GM19395 (cell line): Measurements from ENCODE around the gene VIPAS39.

Experiments
- ATAC-seq: cut with Tn5 transposase; IDR thresholded peaks from one replicate; pipeline ENCODE4 v1.9.1; 2021; ENCODE audit warnings: mild to moderate bottlenecking, moderate library complexity; ENCODE audit not compliant: unreplicated experiment

The VIPAS39 gene

DNA sequence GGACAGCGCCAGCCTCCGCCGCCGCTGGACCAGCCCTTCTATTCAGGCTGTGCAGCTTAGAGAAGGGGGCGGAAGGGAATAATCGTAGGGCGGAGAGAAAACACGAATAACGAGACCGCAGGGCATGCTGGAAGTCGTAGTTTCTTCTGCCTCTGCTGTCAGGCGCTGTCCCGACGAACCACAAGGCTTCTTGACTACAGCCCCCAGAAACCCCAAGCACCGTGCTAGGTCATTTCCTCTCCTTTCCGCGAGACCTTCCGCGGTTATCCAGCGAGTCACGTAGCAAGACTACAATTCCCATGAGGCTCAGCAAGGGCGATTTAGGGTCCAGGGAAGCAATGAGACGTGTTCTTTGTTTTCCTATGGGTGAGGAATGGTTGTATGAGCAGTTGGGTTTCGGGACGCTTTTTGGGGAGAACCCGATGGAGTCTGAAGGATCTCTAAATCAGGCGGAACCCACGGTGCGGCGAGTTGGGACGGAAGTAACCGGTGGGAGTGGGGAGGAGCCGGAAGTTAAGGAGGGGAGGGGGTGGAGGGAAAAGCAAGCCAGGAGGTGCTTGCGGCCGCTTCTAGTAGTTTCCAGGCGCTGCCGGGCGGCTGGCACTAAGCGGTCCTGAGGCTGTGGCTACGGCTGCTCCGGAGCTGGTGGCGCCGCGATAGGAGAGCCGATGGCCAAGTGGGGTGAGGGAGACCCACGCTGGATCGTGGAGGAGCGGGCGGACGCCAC, at the start of gene VIPAS39, which contains the start of gene AHSA1:
Gene VIPAS39 (minus strand): TSS at position 80 of the 727 bp plus-strand sequence. CDS start 3,499 bp downstream, outside the sequence.
Gene AHSA1 (plus strand): TSS at position 572 of the 727 bp plus-strand sequence. CDS start 97 bp downstream, at position 669.
- peak; percentile 91 for ATAC-seq

DNA sequence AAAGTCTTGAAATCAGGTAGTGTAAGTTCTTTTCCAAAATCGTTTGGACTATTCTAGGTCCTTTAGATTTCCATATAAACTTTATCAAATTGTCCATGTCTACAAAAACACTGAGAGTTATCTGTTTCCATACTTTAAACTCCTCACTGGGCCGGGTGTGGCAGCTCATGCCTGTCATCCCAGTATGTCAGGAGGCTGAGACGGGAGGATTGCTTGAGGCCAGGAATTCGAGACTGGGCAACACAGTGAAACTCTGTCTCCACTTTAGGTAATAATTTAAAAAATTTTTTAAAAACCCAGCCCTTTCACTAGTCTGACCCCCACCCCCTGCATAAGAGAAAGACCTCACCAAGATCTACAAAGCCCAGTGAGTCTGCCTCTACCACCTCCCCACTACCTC, 47.6 kb upstream of the VIPAS39 start:
- ATAC-seq, result no peak

DNA sequence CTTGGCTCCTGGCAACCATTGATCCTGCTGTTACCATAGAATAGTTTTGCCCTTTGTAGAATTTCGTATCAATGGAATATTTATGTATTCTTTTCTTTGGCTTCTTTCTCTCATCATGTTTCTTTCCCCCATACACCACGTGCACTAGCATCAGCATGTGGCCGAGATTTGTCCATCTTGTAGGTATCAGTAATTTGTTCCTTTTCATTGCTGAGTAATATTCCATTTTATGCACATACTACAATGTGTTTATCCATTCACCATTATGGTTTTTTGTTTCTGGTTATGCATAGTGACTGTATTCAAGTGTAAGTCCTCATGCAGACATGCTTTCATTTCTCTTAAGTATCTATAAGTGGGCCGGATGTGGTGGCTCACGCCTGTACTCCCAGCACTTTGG, 45.7 kb upstream of the VIPAS39 start:
- no peak for ATAC-seq

DNA sequence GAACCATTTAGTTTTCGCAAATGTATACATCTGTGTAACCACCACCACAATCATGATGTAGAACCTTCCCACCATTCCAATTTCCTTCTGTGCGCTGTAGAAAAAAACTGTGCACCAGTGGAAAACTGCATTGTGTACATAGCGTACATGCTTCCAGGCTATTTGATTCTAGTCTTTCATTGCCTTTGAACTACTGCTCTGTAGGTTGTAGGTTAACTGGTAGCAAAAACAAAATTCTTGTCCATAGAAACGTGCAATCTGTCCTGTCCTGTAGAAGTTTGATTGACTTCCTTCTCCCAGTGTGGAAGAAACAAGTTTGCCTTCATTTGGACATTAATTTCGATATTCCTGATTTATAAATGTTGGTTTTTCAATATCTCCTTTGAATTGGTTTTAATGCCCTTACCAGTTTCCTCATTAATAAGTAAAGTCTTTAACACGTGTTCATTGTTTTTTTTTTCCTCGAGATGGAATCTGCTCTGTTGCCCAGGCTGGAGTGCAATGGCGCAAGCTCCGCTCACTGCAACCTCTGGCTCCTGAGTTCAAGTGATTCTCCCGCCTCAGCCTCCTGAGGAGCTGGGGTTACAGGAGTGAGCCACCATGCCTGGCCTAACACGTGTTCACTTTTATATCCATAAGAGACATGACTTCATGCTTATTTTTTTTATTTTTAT, 44.8 kb upstream of the VIPAS39 start:
- ATAC-seq, result no peak

DNA sequence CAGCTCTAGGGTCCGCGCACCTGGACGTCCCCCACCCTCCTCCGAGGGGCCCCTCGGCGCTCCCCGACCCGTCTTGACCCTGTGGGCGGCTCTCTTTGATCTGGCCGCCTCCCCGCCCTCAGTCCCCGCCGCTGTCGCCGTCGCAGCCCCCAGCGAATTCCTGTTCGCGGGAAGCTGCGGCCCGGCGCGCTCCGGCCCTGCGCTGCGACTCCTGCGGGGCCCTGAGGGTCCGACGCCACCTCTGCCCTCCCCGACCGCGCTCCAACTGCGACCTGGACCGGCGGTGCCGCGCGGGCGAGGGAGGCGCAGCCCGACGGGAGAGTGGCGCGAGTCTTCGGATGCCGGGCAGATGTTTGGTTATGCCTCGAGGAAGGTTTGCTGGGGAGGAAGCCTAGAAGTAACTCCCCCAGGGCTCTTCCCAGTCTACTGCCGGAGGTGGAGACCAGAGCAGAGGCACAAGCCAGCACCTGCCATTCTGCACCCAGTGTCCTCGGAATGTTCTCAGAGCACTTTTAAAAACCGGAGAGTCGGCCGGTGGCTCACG, 41.7 kb upstream of the VIPAS39 start:
- ATAC-seq, result peak; percentile 43

DNA sequence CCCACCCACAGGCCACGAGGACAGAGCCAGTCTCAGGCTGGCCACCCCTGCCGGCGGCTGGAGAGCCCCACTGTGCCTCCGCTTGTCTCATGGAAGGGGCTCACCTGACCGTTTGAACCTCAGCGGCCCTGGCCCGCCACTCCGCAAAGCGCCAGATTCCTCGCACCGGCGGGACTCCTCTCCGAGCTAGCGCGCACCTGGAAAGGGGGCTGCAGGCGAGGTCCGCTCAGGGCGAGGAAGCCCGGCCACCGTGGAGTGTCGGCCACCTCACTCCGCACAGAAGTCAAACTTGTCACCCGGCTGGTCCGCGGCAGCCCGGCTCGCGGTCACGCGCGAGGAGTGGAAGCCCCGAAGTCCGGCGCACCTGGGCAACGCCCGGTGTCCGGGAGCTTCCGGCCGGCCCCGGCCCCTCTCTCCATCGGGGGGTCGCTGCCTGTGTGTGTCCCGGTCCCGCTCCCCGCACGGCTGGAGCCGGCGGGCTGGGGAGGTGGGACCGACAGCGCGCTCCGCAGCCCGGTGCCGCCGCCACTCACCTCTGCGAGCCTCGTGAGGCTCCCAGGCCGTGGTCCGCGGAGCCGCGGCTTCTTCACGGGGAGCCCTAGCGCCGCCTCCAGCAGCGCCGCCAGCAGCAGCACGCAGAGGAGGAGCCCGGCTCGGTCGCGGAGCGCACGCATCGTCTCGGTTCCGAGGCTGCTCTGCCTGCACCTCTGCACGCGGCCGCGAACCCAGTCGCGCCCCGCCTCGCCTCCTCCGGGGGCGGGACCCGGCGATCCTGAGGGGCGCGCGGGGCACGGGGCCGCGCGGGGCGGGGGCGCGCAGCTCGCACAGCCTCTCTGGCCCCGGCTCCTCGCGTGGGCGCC, 40.9 kb upstream of the VIPAS39 start, which contains the start of gene ISM2:
Gene ISM2 (minus strand): TSS at position 697 of the 860 bp plus-strand sequence. CDS start 23 bp downstream, at position 674.
- peak; percentile 75 for ATAC-seq

DNA sequence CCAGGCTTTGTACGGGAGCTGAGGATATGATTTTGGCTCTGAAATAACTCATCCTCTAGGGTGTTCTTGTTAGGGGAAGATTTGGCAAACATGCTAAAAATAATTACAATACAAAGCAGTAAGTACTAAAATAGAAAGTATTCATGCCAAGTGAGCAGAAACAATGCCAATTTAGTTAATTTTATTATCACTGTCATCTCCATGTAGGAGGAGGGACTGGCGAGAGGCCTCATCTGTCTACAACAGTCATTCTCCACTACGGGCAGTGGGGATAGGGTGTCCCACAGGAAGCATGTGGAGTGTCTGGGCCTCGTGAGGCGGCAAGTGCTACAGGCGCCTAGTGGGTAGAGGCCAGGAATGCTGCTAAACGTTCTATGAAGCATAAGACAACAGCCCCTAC, 37.9 kb upstream of the VIPAS39 start:
- ATAC-seq, result no peak

DNA sequence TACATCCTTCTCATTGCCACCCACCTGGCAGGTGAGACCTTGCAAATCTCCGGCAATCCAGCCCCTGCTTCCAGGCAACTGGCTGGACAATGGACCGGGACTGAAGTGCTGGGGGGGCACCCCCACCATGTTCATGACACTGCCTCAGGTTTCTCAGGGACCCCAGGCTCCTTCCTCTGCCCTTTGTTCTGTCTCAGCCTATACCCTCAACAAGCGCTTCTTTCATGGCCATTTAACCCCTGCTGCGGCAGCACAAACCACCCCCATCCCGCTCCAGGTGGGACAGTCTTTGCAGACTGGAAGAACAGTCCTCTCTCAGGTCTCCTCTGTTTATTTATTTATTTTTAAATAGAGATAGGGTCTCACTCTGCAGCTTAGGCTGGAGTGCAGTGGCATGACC, 33.7 kb upstream of the VIPAS39 start:
- no peak for ATAC-seq

DNA sequence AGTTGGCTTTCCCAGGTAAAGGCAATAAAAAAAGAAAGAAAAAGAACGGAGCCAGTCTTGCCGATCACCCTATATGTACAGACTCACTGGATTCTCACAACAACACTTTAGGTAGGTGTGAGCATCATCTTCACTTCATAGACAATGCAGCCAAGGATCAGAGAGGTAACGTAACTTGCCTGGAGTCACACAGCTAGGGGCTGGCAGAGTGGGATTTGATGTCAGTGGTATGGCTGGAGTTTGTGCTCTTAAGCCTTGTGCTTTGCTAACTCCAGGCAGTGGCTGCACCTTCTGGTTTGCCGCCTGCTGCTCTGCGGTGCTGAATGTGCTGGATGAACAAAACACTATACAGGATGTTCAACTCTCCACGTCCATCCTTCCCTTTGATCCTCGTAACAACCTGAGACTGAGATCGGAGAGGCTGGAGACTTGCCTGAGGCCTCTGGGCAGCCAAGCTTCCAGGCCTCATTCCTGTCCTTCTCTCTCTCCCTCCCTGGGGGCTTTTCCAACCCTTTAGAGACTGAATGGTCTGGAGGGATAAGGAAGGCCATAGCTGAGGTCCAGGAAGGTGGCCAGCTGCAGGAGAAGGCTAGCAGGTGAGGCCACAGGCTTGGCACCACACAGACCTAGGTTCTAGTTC, 33.1 kb upstream of the VIPAS39 start:
- ATAC-seq, result no peak

DNA sequence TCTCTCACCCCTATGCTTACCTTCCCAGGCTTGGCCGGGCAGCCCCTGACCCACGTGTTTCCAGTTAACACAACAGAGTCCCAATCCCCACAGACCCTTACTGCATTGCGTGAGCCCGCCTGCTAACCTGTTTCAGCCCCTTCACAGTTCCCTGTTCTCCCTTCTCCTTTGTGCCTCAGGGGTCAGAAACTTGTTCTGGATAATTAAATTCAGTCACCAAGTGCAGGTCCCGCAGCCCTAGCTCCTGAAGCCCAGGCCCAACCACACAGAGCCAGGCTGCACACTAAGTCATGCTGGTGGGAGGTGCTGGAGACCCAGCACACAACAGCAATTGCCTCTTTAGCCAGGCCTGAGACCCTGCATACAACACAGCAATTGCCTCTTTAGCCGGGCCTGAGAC, 31.6 kb upstream of the VIPAS39 start:
- ATAC-seq, result no peak

DNA sequence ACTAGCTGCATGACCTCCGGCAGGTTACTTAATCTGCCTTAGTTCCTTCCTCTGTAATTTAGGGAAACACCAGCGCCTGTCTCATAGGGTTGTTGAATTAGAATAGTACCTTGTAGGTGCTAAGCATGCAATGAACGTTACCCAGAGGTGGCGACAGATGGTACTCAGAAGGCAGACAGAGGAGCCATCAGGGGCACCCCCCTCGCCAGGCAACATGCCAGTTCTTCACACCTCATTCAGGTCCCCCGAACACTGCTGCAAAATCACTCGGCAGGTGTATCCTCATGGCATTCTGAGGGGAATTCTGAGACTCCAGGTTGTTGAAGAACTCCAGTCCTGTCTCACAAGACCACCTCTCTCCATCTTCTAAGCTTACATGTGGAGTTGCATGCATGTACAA, 31.2 kb upstream of the VIPAS39 start:
- no peak for ATAC-seq

DNA sequence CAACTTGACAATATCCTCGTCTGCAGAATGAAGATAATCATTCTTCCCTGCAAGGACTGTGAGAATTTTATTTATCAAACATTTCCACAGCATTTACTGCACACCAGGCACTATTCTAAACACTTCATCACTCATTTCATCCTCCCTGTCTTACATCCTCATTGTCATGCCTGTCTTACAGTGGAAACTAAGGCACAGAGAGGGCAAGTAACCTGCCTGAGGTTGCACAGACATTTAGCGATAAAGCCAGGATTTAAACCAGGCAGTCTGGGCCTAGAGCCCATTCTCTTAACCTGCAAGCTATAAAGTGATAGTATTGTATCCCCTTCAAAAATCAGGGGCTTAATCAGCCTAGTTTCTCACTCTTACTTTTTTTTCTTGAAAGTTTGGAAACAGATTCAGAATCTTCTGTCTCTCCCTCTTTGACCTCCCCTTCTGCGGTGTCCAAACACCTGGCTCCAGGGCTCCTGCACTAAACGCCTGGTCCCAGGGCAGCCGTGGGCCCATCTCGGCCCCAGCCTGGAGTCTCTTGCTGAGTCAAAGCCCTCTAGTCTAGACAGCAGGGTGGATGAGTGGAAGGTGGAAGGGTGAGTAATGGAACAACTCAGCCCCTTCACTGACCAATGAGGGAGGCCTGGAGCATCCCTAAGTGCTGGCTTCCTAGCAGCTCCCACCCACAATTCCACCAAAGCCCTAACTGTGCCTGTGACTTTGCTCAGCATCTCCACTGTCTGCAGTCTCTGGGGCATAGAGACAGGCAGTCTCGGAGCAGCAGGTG, 28.7 kb upstream of the VIPAS39 start:
- no peak for ATAC-seq

DNA sequence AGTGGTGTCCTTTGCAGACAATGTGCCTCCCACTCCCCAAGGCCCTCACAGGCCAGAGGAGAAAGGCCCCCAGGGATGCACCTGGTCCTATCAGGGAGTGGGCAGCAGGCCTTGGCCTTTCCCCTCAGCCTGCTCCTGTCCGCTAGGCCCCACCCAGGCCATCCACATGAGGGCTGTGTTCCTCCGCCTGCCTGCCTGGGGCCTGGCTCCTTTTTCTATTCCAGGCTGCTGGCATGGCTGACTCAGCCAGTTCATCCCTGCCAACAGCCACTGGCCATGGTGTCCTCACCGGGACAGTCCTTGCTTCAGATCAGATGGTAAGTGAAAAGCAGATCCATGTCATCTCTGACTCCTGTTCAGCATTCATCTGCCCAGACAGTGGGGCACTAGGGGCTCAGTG, 27.9 kb upstream of the VIPAS39 start:
- no peak for ATAC-seq

DNA sequence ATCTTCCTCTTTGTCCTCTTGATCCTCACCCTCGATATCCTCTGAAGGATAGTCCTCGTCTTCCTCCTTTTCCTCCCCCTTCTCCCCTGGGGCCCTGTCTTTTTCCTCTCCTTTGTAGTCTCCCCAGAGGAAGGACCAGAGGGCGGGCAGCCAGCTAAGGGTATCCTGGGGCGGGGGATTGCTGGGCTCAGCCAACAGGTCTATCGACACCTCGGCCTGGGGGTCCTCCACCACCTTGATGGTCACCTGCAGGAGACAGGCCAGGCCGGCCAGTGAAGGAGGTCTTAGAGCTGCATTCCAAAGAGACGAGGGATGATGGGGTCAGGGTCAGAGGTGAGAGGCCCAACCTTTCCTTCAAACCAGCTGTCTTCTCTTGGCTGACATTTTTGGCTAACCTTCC, 25.0 kb upstream of the VIPAS39 start:
- ATAC-seq, result no peak

DNA sequence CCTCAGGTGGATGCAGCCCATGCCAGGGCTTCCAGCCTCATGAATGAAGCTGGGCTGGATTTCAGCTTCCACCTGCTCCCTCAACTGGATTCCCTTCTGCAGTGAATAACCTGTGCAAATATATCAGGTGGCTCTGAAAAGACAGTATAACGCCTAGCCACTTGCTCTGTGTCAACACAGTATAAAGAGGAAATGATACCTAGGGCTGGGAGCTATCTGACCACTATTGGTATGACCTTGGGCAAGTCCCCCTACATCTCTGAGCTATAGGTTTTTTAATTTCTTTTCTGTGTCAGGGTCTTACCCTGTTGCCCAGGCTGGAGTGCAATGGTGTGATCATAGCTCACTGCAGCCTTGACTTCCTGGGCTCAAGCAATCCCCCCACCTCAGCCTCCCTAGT, 21.4 kb upstream of the VIPAS39 start:
- peak; percentile 95 for ATAC-seq

DNA sequence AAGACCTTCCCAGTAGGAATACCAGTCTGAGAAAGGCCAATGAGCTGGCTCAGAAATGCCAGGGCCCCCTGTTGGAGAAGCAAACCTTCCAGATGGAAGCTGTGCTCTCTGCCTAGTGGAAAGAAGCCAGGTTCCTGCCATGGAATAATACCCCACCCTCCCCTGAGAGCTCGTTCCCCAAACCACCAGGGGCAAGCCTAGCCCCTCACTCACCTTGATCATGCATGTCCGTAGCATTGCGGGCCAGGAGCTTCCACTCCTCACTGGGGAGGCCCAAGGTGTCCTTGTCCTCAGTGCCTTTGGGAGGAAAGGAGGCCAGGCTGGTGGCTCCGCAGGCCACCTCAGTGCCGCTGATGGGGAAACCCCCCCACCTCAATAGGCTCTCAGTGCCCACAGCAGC, 20.6 kb upstream of the VIPAS39 start:
- ATAC-seq, result no peak

DNA sequence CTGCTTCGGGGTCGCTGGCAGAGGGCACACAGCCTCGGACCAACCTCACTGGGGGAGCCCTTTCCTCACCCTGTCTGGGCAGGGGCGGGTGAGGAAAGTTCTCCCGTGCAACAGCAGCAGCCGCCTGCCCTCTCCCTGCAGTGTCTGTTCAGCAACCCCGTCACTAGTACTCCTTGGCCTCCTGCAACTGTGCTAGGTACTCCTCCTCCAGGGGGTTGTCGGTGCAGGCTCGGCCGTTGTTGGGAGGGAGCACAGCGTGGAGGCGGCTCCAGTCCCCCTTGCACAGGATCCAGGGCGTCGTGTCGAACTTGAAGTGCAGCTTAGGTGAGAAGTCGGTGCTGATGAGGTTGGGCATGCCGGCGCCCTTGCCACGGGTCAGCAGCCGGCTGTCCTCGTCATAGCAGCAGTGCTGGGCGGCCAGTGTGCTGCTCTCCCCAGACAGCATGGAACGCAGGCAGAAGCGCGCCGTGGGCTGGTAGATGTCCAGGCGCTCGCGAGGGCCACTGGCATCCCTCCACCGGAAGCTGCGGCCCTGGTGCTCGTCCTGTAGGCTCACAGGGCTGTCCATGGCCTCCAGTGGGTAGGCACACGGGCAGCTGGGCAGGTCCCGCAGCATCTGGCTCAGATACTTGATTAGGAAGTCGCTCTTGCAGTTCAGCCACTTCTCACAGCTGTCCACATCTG, 18.2 kb upstream of the VIPAS39 start:
- no peak for ATAC-seq

DNA sequence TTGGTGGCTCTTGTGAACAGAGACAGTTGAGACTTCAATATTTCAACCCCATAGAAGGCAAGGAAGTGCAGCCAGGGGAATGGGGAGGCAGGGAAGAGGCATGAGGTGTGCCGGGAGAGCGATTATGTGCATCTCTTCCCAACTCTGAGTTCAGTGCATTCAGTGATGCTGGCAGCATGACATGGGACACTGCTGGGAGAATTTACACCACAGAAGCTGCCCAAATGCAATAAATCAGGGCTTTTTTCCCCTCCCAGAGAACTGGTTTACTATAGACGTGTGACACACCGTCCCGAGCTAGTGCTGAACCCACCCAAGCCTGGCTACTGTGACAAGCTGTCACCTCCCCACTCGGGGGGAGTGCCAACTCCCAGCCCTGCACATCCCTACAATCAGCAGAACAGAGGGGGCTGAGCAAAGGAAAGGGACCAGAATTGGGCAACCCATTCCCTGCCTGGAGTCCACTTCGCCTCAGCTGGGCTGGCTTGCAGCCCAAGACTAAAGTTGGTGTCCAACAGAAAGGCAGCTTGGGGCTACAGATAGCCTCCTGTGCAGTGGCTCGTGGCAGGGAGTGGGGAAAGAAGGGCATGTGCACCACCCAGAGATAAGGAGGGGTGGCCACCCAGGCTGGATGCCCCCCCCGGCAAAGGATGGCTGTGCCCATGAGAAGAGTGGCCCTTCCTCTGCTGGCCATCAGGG, 17.2 kb upstream of the VIPAS39 start:
- ATAC-seq, result no peak

DNA sequence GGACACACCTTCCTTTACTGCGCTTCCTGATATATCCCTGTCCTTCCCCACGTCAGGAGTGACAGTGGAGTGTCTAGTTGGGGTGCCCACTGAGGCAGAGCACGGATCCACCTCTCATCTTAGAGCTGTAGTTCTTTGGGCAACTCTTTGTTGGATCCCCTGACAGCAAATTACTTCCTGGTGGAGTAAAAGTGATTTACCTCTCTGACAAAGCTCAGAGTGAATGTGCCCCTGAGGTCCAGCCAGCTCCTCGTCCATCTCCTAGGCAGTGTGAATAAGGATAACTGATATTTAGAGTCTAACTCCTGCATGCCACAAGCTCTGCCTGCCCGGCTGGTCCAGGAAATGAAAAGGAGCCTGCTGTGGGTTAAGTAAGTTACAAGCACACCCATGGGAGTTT, 16.5 kb upstream of the VIPAS39 start:
- ATAC-seq, result no peak
